ENCODE results near the gene PPFIBP2.

PPFIBP2 gene

DNA sequence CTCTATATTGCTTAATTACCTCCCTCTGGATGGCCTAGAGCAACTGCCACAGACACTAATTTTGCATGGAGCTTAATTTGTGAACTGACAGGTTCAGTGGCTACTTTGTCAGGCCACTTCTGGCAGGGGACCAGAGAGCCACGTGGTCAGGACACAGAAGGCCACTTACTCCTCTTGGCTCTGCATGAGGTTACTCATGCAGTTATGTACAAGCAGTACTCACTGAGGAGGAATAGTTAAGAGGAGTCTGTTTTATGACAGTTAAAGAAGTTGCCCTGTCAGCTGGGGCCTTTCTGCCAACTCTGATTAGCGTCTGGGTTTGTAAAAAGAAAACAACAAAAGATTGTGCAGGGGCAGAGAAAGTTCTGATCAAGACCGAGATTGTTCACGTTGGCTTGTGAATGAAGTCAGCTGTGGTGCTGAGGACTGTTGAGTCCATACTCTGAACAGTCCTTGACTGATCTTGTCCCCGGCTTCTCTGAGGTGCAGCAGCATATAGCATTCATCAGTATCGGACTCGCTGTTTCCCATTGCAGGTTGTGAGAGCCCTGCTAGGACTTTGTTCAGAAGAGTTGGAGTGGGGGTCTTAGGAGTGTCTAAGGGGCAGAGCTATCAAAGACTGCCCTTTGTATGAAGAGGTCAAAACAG, 41.4 kb downstream of the PPFIBP2 start:
- DNase-seq (ENCODE audit: low read depth): no peak

GRCh38 chr11:7558046-7558445, 44.2 kb downstream of the PPFIBP2 start:
- no peak for DNase-seq (ENCODE audit: low read depth)

DNA sequence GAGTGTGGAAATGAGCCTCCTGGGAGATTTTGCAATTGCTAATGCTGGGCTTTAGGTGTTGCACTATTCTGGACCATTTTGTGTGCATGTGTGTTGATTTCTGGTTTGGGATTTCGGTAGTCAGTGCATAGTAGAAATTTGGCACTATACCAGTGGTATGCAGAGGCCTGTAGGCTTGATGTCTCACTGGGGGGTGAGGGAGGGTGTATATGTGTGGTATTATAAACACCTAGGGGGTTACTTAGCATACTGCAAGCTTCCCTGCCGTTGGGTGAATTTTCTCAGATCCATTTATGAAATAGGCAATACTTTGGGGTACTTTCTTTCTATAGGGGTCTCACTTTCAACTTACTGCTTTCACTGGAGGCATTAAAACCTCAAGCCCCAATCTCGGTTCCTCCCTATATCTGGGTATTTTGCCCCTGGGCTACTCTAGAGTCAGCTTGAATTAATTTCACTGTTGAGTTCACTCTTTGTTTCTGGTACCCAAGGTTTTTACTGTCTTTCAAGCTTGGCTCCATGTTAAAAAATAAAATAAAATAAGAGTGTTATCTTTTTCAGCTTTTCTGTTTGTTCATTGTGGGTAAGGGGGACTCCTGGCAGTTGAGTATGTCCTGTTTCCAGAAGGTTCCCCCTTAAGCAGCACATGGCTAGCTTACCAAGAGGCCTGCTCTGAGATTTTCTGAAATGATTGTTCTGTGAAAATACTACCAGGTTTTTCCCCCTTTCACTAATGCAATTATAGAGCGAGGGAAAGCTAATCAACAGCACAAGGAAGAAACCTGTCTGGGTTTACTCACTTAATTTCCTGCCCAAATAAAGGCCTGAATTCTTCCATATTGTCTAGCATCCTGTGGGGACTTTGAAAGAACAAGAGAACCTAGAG, 45.8 kb downstream of the PPFIBP2 start:
- DNase-seq (ENCODE audit: low read depth): no peak

DNA sequence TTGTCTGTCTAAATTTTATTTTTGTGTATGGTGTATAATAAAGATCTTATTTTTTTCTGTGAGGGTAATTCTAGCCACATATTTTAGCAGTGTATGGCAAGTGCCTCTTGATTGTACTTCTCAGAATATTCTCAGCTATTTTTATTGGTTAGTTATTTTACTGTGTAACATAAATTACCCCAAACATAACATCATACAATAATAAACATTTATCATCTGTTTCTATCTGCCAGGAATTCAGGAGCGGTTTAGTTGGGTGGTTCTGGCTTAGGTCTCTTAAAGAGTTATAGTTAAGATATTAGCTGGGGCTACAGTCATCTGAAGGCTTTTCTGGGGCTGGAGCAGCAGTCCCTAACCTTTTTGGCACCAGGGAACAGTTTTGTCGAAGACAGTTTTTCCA, 47.8 kb downstream of the PPFIBP2 start:
- no peak for DNase-seq (ENCODE audit: low read depth)

DNA sequence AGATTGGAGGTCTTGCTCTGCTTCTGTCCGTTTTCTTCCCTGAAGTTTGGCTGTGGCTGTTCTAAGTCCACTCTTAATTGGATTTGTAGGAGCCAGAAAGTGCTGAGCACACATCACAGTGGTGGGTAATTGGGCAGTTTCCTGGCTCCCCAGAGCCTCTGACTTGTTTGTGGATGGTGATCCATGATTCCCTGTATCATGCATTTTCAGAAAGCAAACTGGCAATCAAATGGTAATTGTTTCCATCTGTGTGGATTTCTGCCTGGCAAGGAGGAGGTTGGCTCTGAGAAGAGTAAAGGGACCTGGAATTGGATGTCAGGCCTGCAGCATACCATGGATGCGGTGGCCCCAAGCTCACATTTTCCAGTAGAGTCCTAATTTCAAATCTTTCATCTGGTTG, 49.5 kb downstream of the PPFIBP2 start:
- no peak for DNase-seq (ENCODE audit: low read depth)

- DNase-seq (ENCODE audit: low read depth): no peak
Observed at GRCh38 chr11:7564803-7565202, 51.0 kb downstream of the PPFIBP2 start.

- DNase-seq (ENCODE audit: low read depth): no peak
Observed at GRCh38 chr11:7567311-7567710, 53.5 kb downstream of the PPFIBP2 start.

- no peak for DNase-seq (ENCODE audit: low read depth)
Observed at GRCh38 chr11:7569044-7569443, 55.2 kb downstream of the PPFIBP2 start.

GRCh38 chr11:7570241-7570640, 56.4 kb downstream of the PPFIBP2 start:
- no peak for DNase-seq (ENCODE audit: low read depth)

GRCh38 chr11:7570938-7571521, 57.2 kb downstream of the PPFIBP2 start:
- no peak for DNase-seq (ENCODE audit: low read depth)

- DNase-seq (ENCODE audit: low read depth): no peak
Observed at GRCh38 chr11:7571640-7572000, 57.8 kb downstream of the PPFIBP2 start.

- DNase-seq (ENCODE audit: low read depth): no peak
Observed at GRCh38 chr11:7572001-7572712, 58.4 kb downstream of the PPFIBP2 start.

DNA sequence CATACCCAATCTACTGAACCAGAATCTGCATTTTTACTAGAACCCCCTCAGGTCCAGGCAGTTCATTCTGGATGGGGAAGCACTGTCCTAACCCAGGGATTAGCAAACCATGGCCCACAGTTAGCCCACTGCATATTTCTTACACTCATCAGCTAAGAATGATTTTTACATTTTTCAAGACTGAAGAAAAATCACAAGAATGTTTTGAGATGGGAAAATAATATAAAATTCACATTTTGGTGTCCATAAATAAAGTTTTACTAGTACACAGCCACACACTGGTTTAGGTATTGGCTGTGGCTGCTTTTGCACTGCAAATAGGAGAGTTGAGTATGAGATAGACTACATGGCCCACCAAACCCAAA, 59.4 kb downstream of the PPFIBP2 start:
- DNase-seq (ENCODE audit: low read depth): no peak

GRCh38 chr11:7573558-7574296, 59.9 kb downstream of the PPFIBP2 start:
- no peak for DNase-seq (ENCODE audit: low read depth)

DNA sequence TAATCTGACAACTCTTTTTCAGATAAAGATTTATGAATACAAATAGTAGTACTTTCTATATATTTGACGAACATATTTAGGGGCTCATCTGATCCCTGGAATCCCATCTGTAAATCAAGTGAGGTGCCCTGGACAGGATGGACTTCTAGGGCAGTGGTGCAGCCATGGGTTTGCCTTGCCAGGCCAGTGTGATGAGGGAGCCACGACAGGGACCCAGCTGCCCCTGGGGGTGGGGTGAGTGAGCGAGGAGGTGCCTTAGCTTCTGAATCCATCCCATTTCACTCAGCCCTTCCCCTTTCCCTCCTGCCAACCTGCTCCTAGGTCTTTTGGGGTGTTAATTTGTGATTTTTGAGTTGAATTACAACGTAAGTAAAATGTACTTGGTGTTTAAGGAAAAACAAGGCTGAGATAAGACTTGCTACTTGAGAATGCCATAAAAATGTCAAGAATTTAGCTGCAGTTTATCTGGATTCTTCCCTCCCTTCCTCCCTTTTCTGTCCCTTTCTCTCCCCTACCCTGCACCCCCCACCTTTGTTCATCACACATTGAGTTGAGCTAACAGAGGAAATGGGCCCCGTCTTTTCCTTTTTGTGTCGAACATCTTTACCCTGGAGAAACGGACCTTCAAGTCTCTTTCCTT, 60.8 kb downstream of the PPFIBP2 start:
- no peak for DNase-seq (ENCODE audit: low read depth)

- no peak for DNase-seq (ENCODE audit: low read depth)
Observed at GRCh38 chr11:7575841-7576725, 62.3 kb downstream of the PPFIBP2 start.

DNA sequence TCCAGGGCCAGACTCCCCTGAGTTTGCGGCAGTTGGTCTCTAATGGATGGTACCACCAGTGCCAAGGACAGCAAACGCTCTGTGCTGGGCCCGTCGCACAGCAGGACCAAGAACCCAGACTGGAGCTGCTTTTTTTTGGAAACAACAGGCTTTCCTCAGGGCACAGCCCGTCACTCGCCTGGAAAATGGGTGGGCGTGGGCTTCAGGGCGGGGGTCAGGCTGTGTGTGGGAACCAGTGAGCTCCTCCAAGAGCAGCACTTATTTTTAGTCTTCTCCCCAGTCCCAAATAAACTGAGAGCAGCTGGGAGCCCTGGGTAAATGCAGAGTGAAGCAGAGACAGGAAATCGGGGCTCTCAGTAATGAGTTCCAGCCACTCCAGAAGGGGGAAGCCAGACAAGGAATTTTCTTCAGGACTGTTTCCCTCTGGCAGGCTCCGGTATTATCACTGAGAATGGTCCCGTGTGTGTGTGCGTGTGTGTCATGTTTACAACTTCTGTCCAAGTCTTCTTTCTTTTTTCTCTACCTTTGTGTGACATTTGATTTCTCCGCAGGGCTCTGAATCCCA, 63.0 kb downstream of the PPFIBP2 start:
- DNase-seq (ENCODE audit: low read depth): no peak

- no peak for DNase-seq (ENCODE audit: low read depth)
Observed at GRCh38 chr11:7577291-7578190, 63.7 kb downstream of the PPFIBP2 start.

Measured in activated T-helper 1 cell treated with Interleukin-2 at 50 U/mL for 16 hours (primary cell).